GM21526 (cell line): ENCODE results near the gene CXXC1.
"Not testable (repeated sequence)": the region's sequence is repeated elsewhere in the genome, so short reads cannot be mapped to it uniquely, and the experiment has no call there.

Source experiments
- ATAC-seq: cut with Tn5 transposase; IDR thresholded peaks from one replicate; pipeline ENCODE4 v1.9.1; 2021; ENCODE audit warnings: moderate library complexity; ENCODE audit not compliant: unreplicated experiment, low FRiP score

CXXC1 gene

DNA sequence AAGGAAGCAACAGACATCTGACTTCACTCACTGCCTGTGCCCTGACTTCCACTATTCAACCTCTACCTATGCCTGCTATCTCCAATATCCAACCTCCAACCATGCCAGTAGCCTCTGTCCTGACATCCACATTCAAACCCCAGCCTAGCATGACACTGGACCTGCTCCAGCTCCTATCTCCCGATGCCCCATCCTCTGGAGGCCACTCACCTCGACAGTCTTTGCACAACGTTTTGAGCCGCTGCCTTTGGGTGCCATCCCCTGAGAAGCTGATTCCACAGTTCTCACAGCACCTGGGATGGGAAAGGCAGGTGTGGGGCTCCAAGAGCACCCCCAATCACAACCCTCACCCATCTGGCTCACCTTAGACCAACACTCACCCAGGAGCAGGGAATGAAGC is 11.0 kb downstream of the CXXC1 start:
- ATAC-seq: no peak

DNA sequence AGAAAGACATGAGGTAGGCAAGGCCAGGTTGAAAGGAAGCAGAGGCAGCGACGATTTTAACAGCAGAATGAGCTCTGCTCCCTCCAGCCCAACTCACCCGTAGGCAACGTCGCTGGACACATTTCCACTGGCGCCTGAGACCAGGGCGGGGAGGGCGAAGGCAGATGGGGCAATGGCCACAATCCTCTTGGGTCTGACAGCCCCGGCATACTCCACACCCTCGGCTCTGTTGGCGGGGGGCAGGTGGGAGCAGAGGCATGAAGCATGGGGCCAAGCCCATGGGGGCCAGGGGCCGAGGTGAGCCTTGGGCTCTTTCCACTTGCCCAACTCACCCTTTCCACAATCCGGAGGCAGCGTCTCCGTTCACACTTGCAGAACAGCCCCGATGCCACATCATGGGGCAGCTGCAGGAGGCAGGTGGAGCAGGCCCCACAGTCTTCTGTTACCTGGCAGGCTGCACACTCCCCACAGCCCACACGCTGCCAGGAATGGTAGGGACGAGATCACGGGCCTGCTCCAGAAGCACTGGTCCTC is 11.9 kb downstream of the CXXC1 start:
- no peak for ATAC-seq

GRCh38 chr18:50274941-50275340 is 12.6 kb downstream of the CXXC1 start:
- no peak for ATAC-seq

- ATAC-seq: no peak
Observed at GRCh38 chr18:50274044-50274442, 13.4 kb downstream of the CXXC1 start.

DNA sequence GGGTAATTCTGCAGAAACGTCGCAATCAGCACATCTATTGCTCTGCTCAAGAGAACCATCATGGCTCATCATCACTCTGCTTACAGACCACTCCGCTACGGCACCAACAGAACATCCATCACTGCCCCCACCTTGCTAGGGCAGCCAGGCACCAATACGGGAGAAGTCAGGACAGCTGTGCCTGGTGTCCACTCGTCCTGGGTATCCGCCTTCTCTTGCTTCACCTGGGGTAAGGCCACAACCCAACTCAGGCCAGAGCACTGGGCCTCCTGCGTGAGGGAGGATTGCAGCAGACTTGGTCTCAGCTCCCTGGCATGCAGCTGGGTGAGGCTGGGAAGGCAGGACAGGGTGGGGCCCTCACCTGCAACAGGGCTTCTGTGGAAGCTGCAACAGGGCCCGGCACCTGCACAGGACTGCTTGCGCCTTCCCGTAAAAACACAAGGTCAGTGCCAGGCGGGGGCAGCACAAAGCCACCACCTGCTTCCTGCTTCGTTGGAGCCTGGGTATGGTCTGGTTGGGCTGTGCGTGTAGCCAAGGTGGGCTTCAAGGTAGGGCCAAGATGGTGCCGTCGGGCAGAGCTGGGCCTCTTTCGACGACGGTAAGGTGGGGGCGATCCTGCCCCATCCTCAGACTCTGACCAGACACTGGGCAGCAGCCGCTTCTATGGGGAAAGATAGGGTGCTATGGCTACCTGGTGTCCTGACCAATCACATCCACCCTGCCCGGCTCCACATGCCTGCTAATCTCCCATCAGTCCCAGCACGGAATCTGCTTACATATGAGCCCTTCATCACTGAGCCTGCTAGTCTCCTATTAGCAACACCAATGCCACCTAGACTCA is 14.1 kb downstream of the CXXC1 start:
- ATAC-seq: no peak

DNA sequence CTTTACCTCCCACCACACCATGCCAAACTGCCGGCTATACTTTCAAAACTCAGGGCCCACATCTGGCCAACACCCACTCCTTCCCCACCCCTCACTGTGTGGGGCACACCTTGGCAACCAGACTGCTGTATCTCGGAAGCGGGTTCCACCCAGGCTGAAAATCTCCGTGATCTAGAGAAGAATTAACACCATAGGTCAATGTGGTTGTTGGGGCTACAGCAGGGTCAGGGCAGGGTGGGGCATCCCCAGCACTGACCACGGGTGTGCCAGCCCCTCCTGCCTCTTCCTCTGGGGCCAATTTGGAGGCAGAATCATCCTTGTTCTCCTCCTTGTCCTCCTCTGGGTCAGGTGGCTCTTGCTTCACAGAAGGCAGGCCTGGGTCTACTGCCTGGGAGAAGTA is 14.9 kb downstream of the CXXC1 start:
- ATAC-seq: no peak

DNA sequence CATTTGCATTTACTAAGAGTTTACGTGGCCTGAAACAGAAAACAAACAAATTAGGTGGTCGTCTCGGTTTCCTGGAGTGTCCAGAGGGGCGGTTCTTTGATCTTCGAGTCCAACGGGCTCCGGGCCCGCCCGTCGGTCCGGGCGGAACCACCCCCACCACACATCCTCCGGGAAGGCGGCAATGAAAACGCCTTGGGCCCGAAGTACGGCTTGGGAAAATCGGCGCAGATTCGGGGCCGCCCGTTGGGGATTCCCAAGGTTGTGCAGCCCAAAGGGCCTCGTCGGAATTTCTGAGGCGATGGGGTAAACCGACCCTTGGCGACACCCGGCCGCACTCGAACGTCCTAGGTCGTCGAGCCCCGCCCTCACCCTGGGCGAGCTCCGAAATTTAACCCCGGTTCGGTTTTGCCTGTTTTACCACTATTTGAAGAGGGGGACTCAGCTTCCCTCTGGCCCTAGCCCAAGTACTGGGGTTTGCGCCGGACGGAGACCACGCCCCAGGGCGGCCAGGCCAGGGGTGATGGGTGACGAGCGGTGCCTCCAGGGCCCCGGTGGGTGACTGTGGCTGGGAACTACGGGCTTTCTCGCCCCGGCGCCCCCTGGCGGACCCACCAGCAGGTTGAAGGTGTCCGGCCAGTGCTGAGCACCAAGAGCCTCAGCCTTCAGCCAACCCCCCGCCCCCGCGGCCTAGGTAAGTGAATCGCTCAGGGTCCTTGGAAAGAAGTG is 19.3 kb downstream of the CXXC1 start:
- peak; percentile 62 for ATAC-seq

DNA sequence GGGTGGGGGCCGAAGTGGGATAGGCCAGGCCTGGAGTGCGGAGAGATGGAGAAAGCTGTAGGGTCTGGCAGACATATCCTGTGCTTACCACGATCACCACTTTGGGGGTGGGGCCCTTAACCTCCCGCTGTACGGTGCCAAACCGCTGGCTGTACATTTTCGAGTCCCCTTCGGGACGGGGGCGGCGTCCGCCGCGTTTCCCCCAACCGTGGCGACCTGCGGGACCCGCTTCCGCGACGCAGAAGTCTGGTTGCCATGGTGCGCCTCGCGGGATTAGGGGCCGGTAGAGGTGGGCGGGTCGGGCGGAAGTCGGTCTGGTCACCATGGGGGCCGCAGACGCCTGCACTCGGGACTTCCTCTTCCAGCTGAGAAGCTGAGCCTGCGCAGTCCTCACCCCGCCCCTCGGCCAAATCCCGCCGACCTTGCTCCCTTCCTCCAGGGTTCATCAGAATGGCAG is 21.2 kb downstream of the CXXC1 start, which contains the start of gene CFAP53:
TSS of gene CFAP53 (minus strand) at position 248 of the 457 bp plus-strand sequence. CDS start at position 157, 91 bp downstream.
- ATAC-seq: peak; percentile 67

- ATAC-seq: no peak
Observed at GRCh38 chr18:50262977-50263376, 24.5 kb downstream of the CXXC1 start.

DNA sequence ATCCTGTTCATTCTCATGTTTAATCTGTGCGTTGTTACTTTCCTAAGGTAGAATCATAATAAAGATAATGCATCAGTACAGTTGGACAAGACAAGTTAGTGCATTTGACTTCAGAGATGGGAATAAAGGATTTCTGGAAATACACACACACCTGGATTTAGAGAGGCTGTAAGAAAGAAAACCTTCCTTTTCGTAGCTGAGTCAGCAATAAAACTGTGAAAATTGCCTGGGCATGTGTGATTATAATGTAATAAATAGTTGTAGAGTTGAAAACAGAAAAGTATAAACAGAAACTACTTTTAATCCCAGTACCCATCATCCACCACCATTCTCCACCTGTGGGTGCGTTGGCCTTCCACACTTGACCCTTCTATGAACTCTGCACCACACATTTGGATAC is 36.6 kb downstream of the CXXC1 start:
- ATAC-seq: no peak

- no peak for ATAC-seq
Observed at GRCh38 chr18:50249576-50249975, 37.9 kb downstream of the CXXC1 start.

DNA sequence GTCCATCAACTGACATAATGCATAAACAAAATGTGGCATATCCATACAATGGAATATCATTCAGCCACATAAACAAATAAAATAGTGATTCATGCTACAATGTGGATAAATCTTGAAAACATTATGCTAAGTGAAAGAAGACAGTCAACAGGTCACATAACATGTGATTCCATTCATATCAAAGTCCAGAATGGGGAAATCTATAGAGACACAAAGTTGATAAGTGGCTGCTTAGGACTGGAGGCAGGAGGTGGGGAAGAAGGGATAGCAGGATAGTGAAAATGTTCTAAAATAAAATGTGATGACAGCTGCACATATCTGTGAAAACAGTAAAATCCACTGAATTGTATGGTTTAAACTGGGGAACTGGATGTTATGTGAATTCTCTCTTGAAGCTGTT is 39.9 kb downstream of the CXXC1 start:
- no peak for ATAC-seq

GRCh38 chr18:50241768-50242167 is 45.7 kb downstream of the CXXC1 start:
- ATAC-seq: not testable (repeated sequence)

- ATAC-seq: no peak
Observed at GRCh38 chr18:50240080-50240563, 47.4 kb downstream of the CXXC1 start.

GRCh38 chr18:50232419-50232818 is 55.1 kb downstream of the CXXC1 start:
- no peak for ATAC-seq
